Measurements from ENCODE around the gene SLCO2A1.

DNA sequence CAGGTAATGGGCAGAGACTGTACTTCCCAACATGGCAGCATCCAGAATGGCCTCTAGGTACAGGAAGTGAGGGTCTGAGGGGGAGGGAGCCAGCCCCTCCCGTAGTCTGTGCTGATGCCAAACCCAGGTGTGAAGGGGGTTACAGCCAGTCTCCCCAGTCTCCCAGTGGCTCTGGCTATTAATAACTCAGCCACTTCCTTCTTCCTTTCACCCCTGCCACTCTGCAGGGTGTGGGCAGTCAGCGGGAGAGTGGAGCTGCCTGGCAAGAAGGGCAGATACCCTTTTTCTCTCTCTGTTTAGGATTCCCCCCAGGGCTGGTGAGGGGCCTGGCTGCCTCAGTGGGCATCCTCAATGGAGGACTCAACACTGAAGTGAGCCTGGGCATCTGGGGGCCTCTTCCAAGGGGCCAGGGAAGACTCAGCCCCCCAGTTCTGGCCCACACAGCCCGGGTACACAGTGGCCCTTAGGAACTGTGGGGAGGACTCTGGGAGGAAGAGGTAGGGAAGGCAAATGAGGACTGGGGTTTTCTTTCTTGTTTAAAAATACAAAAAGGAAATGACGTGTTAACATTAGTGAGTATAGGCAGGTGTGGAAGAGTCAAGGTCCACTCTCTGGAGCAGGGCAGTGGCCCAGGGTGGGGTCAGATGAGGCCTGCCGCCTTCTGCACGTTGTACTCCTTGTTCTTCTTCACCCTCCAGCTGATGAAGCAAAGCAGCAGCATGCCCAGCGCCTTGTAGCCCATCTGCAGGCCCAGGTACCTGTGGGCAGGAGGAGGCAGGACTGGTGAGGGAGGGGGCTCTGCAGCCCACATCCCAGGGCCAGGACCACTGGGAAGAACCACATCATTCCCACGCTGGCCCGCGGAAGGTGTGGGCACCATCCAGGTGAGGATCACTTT lies 95.4 kb downstream of the SLCO2A1 start:
- TF ChIP-seq POLR2AphosphoS5 (IDR thresholded peaks at IDR 0.05; ENCODE audit: low read depth) (no peak), EZH2 (IDR thresholded peaks at IDR 0.05; ENCODE audit: low read depth, unreplicated experiment) (no peak), CREB1 (CRISPR knock-in tag; IDR thresholded peaks at IDR 0.05; ENCODE audit: low read depth) (no peak), ZNF114 (CRISPR knock-in tag; IDR thresholded peaks at IDR 0.05) (no peak), EZH2phosphoT487 (IDR thresholded peaks at IDR 0.05; ENCODE audit: unreplicated experiment) (no peak), JUNB (IDR thresholded peaks at IDR 0.05; ENCODE audit: unreplicated experiment) (no peak), ZNF462 (CRISPR knock-in tag; IDR thresholded peaks at IDR 0.05) (no peak), ETS1 (IDR thresholded peaks at IDR 0.05) (no peak)
- TF ChIP-seq, protein P1, sequence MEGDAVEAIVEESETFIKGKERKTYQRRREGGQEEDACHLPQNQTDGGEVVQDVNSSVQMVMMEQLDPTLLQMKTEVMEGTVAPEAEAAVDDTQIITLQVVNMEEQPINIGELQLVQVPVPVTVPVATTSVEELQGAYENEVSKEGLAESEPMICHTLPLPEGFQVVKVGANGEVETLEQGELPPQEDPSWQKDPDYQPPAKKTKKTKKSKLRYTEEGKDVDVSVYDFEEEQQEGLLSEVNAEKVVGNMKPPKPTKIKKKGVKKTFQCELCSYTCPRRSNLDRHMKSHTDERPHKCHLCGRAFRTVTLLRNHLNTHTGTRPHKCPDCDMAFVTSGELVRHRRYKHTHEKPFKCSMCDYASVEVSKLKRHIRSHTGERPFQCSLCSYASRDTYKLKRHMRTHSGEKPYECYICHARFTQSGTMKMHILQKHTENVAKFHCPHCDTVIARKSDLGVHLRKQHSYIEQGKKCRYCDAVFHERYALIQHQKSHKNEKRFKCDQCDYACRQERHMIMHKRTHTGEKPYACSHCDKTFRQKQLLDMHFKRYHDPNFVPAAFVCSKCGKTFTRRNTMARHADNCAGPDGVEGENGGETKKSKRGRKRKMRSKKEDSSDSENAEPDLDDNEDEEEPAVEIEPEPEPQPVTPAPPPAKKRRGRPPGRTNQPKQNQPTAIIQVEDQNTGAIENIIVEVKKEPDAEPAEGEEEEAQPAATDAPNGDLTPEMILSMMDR (conservative IDR thresholded peaks at IDR 0.05; ENCODE audit: low read depth in 2 of 2): no peak
- TF ChIP-seq, protein P2, sequence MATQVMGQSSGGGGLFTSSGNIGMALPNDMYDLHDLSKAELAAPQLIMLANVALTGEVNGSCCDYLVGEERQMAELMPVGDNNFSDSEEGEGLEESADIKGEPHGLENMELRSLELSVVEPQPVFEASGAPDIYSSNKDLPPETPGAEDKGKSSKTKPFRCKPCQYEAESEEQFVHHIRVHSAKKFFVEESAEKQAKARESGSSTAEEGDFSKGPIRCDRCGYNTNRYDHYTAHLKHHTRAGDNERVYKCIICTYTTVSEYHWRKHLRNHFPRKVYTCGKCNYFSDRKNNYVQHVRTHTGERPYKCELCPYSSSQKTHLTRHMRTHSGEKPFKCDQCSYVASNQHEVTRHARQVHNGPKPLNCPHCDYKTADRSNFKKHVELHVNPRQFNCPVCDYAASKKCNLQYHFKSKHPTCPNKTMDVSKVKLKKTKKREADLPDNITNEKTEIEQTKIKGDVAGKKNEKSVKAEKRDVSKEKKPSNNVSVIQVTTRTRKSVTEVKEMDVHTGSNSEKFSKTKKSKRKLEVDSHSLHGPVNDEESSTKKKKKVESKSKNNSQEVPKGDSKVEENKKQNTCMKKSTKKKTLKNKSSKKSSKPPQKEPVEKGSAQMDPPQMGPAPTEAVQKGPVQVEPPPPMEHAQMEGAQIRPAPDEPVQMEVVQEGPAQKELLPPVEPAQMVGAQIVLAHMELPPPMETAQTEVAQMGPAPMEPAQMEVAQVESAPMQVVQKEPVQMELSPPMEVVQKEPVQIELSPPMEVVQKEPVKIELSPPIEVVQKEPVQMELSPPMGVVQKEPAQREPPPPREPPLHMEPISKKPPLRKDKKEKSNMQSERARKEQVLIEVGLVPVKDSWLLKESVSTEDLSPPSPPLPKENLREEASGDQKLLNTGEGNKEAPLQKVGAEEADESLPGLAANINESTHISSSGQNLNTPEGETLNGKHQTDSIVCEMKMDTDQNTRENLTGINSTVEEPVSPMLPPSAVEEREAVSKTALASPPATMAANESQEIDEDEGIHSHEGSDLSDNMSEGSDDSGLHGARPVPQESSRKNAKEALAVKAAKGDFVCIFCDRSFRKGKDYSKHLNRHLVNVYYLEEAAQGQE (IDR thresholded peaks at IDR 0.05; ENCODE audit: unreplicated experiment): no peak

Measured in GM23338 (cell line).